Mesenteric fat pad (tissue), 1 donor: ENCODE data around the gene BTBD1. TPM values are rescaled to one million over a fixed set of nuclear protein-coding genes. Genes with fewer than 3 reads are reported as not detected.

Experiments
- DNase-seq: peaks from one replicate; pipeline ENCODE4 v3.0.0-alpha.2; 2020; ENCODE audit warnings: low spot score
- long read RNA-seq: library from polyadenylated mRNA; unstranded; transcript quantifications from one replicate; pipeline ENCODE4 v2.0.0, GENCODE V29; 2020
- total RNA-seq: library from RNA; stranded (reverse); fragmentation: NEBNext Ultra II Directional; extraction: Animal tissue kit (Norgen Biotek cat#: 25700); gene quantifications from one replicate; pipeline ENCODE4 v1.2.1, GENCODE V29; 2021
- donor health status: DM: yes; HTN: yes; CAD: no.

Gene BTBD1
- total RNA-seq = 49.0 TPM
- long read RNA-seq, transcript BTBD1-201 (8 exons, 3,297 nt) = major isoform, 5 of 15 reads
- long read RNA-seq, partial matches to known transcripts = 7 of 15 reads
- long read RNA-seq, other reads (novel, unspliced or antisense) = 3 of 15 reads

- DNase-seq = peak; percentile 98
Observed at GRCh38 chr15:83066734-83067637, at the start of gene BTBD1. Gene BTBD1 (minus strand): TSS chr15:83067252. CDS start chr15:83067151, 101 bp downstream.

- no peak for DNase-seq
Observed at GRCh38 chr15:83115831-83116565, 48.9 kb upstream of the BTBD1 start.

GRCh38 chr15:83115410-83115809 lies 48.4 kb upstream of the BTBD1 start:
- no peak for DNase-seq

GRCh38 chr15:83114856-83115255 lies 47.8 kb upstream of the BTBD1 start:
- no peak for DNase-seq

GRCh38 chr15:83113881-83114674 lies 47.0 kb upstream of the BTBD1 start:
- no peak for DNase-seq

- no peak for DNase-seq
Observed at GRCh38 chr15:83112956-83113299, 45.9 kb upstream of the BTBD1 start.

GRCh38 chr15:83112233-83112955 lies 45.3 kb upstream of the BTBD1 start:
- no peak for DNase-seq

- no peak for DNase-seq
Observed at GRCh38 chr15:83111149-83111548, 44.1 kb upstream of the BTBD1 start.

GRCh38 chr15:83110381-83110780 lies 43.3 kb upstream of the BTBD1 start:
- DNase-seq = no peak

- no peak for DNase-seq
Observed at GRCh38 chr15:83109532-83109931, 42.5 kb upstream of the BTBD1 start.

- no peak for DNase-seq
Observed at GRCh38 chr15:83108266-83109219, 41.5 kb upstream of the BTBD1 start.

- no peak for DNase-seq
Observed at GRCh38 chr15:83107841-83108181, 40.8 kb upstream of the BTBD1 start.

GRCh38 chr15:83106994-83107840 lies 40.2 kb upstream of the BTBD1 start, which contains the start of gene TM6SF1:
Gene TM6SF1 (plus strand): TSS chr15:83107645. CDS start chr15:83107681, 36 bp downstream.
- no peak for DNase-seq

- no peak for DNase-seq
Observed at GRCh38 chr15:83105440-83105839, 38.4 kb upstream of the BTBD1 start.

- DNase-seq = no peak
Observed at GRCh38 chr15:83104141-83104540, 37.1 kb upstream of the BTBD1 start.

- no peak for DNase-seq
Observed at GRCh38 chr15:83102346-83102745, 35.3 kb upstream of the BTBD1 start.

- no peak for DNase-seq
Observed at GRCh38 chr15:83100097-83100646, 33.1 kb upstream of the BTBD1 start.

- no peak for DNase-seq
Observed at GRCh38 chr15:83099290-83099689, 32.2 kb upstream of the BTBD1 start.
